Measurements from ENCODE around the gene FAIM2. TPM values are rescaled to one million over a fixed set of nuclear protein-coding genes. Genes with fewer than 3 reads are reported as not detected.

Gene FAIM2
- total and polyA plus RNA-seq, 2 donors (not counting 1 experiment from before 2014, with no cell fraction given) = 0.50 to 1.00 TPM

DNA sequence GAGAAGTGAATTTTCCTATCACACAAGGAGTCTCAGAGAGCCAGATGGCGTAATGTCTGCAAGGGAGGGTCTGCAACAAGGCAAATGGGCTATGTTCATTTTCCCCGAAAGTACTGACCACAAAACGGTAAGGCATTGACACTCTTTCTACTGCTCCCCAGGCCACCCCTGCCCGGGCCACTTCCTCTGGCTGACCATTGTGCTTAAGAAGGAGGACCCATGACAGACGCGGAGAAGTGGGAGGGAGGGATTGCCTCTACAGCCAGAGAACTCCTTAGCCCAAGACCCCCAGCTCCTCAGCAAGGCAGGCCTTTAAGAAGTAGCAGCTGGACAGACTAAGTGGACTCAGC, 76.7 kb downstream of the FAIM2 start:
- Histone ChIP-seq H3K27me3 (ENCODE audit: control insufficient read depth, insufficient read depth, low read length) (no peaks in the 10 kb centered on the region), H2AFZ (ENCODE audit: low read length) (no peak overlapping the region)
- TF ChIP-seq, protein P1, sequence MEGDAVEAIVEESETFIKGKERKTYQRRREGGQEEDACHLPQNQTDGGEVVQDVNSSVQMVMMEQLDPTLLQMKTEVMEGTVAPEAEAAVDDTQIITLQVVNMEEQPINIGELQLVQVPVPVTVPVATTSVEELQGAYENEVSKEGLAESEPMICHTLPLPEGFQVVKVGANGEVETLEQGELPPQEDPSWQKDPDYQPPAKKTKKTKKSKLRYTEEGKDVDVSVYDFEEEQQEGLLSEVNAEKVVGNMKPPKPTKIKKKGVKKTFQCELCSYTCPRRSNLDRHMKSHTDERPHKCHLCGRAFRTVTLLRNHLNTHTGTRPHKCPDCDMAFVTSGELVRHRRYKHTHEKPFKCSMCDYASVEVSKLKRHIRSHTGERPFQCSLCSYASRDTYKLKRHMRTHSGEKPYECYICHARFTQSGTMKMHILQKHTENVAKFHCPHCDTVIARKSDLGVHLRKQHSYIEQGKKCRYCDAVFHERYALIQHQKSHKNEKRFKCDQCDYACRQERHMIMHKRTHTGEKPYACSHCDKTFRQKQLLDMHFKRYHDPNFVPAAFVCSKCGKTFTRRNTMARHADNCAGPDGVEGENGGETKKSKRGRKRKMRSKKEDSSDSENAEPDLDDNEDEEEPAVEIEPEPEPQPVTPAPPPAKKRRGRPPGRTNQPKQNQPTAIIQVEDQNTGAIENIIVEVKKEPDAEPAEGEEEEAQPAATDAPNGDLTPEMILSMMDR (conservative IDR thresholded peaks at IDR 0.05 in 1 of 2, IDR thresholded peaks at IDR 0.05 in 1 of 2; ENCODE audit: low read depth in 1 of 2, low read length in 2 of 2) = no peak
- TF ChIP-seq EZH2 (IDR thresholded peaks at IDR 0.05; ENCODE audit: low read length, missing control alignments) = no peak

DNA sequence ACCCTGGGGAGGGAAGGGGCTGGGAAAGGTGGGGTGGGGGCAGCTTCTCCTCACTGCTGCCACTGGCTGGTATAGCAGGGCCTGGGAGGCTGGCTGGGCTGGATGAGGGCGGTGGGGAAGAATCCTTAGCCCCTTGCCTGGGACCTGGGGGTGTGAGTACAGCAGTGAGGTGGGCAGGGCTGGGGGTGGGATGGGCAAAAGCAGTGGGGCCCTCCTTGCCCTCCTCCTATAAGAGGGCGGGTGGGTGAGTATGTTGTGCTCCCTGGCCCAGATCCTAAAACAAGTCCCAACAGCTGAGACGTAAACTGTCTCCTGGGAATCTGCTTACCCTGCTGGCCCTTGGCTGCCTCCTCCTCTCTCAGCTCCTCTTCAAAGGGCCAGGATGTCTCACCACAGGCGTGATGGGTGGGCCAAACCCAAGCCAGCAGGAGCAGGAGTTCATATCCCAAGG, 77.7 kb downstream of the FAIM2 start:
- Histone ChIP-seq H3K27ac (ENCODE audit: insufficient read depth, low read length) (peak overlapping the region; percentile 79), H3K9ac (ENCODE audit: insufficient read depth, low read length) (peak overlapping the region; percentile 36), H3K4me1 (ENCODE audit: control insufficient read depth, extremely low read depth, insufficient read depth, low read length) (peaks cover 32% of the 10 kb centered on the region), H3K9me3 (ENCODE audit: control insufficient read depth, insufficient read depth, low read depth, low read length) (no peaks in the 10 kb centered on the region), H4K20me1 (ENCODE audit: control insufficient read depth, extremely low read depth, insufficient read depth, low read length) (no peaks in the 10 kb centered on the region), H3K79me2 (ENCODE audit: control insufficient read depth, insufficient read depth, low read length) (peaks cover 50% of the 10 kb centered on the region), H3K4me2 (ENCODE audit: extremely low read depth, insufficient read depth, low read length) (peak overlapping the region; percentile 99), H3K4me3 (replicated peaks in 1 of 4; ENCODE audit: control extremely low read depth in 1 of 4, insufficient read depth in 1 of 4, low read depth in 3 of 4, low read length in 4 of 4) (peak overlapping the region in 2 of 4 experiments; percentile 78 to 93), H3K27me3 (ENCODE audit: control insufficient read depth, insufficient read depth, low read length) (no peaks in the 10 kb centered on the region), H2AFZ (ENCODE audit: low read length) (no peak overlapping the region), H3K36me3 (ENCODE audit: control insufficient read depth, insufficient read depth, low read length) (peaks cover 2% of the 10 kb centered on the region)
- TF ChIP-seq EZH2 (IDR thresholded peaks at IDR 0.05; ENCODE audit: low read length, missing control alignments) = no peak
- TF ChIP-seq, protein P1 (conservative IDR thresholded peaks at IDR 0.05 in 1 of 2, IDR thresholded peaks at IDR 0.05 in 1 of 2; ENCODE audit: low read depth in 1 of 2, low read length in 2 of 2) = no peak
- DNase-seq (ENCODE audit: low read depth in 2 of 2) = peak in 1 of 2 donors; percentile 60

More for the DNA sequence above, 76.7 kb downstream of the FAIM2 start:
- H4K20me1 ChIP-seq (ENCODE audit: control insufficient read depth, extremely low read depth, insufficient read depth, low read length) = no peaks in the 10 kb centered on the region
- H3K4me1 ChIP-seq (ENCODE audit: control insufficient read depth, extremely low read depth, insufficient read depth, low read length) = peaks cover 32% of the 10 kb centered on the region
- H3K9ac ChIP-seq (ENCODE audit: insufficient read depth, low read length) = peak overlapping the region; percentile 66
- H3K9me3 ChIP-seq (ENCODE audit: control insufficient read depth, insufficient read depth, low read depth, low read length) = no peaks in the 10 kb centered on the region
- H3K27ac ChIP-seq (ENCODE audit: insufficient read depth, low read length) = peak overlapping the region; percentile 79
- H3K4me2 ChIP-seq (ENCODE audit: extremely low read depth, insufficient read depth, low read length) = peak overlapping the region; percentile 99
- peaks cover 41% of the 10 kb centered on the region for H3K79me2 ChIP-seq (ENCODE audit: control insufficient read depth, insufficient read depth, low read length)
- DNase-seq (ENCODE audit: low read depth in 2 of 2) = no peak
- peak overlapping the region; percentile 78 to 93 (median 82) for H3K4me3 ChIP-seq (replicated peaks in 1 of 4; ENCODE audit: control extremely low read depth in 1 of 4, insufficient read depth in 1 of 4, low read depth in 3 of 4, low read length in 4 of 4)
- H3K36me3 ChIP-seq (ENCODE audit: control insufficient read depth, insufficient read depth, low read length) = peaks cover 2% of the 10 kb centered on the region

DNA sequence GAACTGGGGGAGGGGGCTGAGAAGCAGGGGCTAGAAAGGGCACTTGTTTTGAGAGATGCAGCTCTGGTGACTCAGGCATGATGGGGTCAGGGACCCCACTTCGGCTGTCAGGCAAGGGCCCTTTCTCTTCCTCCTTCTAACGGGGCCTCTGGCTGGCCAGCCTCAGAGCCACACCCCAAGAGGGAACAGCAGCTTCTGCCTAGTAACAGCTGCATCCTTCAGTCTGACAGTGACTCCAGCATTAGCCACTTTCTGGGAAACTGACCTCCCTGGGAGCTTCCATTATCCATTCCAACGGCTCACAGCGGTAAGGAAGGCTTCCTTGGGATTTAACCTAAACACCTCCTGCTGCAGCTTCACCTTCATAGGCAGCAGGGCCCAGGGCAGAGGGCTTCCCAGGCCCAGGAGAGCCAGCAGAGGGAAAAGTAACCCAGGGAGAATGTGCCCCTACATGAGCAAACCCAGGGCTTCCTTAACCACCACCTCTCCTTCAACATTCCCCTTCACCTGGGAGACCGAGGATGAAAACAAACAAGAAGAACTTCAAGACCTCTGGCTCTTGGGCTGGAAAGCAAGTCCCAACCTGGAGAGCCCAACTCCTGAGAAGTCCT, 78.2 kb downstream of the FAIM2 start:
- peaks cover 2% of the 10 kb centered on the region for H3K36me3 ChIP-seq (ENCODE audit: control insufficient read depth, insufficient read depth, low read length)
- peak overlapping the region; percentile 72 for H3K4me2 ChIP-seq (ENCODE audit: extremely low read depth, insufficient read depth, low read length)
- H3K79me2 ChIP-seq (ENCODE audit: control insufficient read depth, insufficient read depth, low read length) = peaks cover 53% of the 10 kb centered on the region
- H3K4me3 ChIP-seq (replicated peaks in 1 of 4; ENCODE audit: control extremely low read depth in 1 of 4, insufficient read depth in 1 of 4, low read depth in 3 of 4, low read length in 4 of 4) = peak overlapping the region in 2 of 4 experiments; percentile 25 to 93
- peak; percentile 65 to 67 for DNase-seq (ENCODE audit: low read depth in 2 of 2)
- no peaks in the 10 kb centered on the region for H4K20me1 ChIP-seq (ENCODE audit: control insufficient read depth, extremely low read depth, insufficient read depth, low read length)
- peaks cover 32% of the 10 kb centered on the region for H3K4me1 ChIP-seq (ENCODE audit: control insufficient read depth, extremely low read depth, insufficient read depth, low read length)
- peak overlapping the region; percentile 36 for H3K9ac ChIP-seq (ENCODE audit: insufficient read depth, low read length)
- H2AFZ ChIP-seq (ENCODE audit: low read length) = no peak overlapping the region
- H3K9me3 ChIP-seq (ENCODE audit: control insufficient read depth, insufficient read depth, low read depth, low read length) = no peaks in the 10 kb centered on the region
- H3K27ac ChIP-seq (ENCODE audit: insufficient read depth, low read length) = peak overlapping the region; percentile 79
- TF ChIP-seq, protein P1 (conservative IDR thresholded peaks at IDR 0.05 in 1 of 2, IDR thresholded peaks at IDR 0.05 in 1 of 2; ENCODE audit: low read depth in 1 of 2, low read length in 2 of 2) = no peak
- no peak for TF ChIP-seq EZH2 (IDR thresholded peaks at IDR 0.05; ENCODE audit: low read length, missing control alignments)
- H3K27me3 ChIP-seq (ENCODE audit: control insufficient read depth, insufficient read depth, low read length) = no peaks in the 10 kb centered on the region

Measured in fibroblast of lung (primary cell).